PC-3 (cell line): ENCODE results near the gene FOXL1. TPM values are rescaled to one million over a fixed set of nuclear protein-coding genes. Genes with fewer than 3 reads are reported as not detected.

ENCODE experiments used
- ATAC-seq: fragments of 200-7000 bp; cut with Tn5 transposase; 2 replicates; pipeline ENCODE4 v1.9.1; 2020; ENCODE audit warnings: mild to moderate bottlenecking, moderate library complexity
- BruUV-seq: library from RNA; stranded (reverse); fragments of 400-500 nt; replicated peaks from 2 replicates; lab custom pipeline; 2021; lab: Mats Ljungman, UMichigan
- CTCF ChIA-PET: fragments of 300-600 bp; sonication (Branson Sonifier 250); formaldehyde crosslinking; loops from one replicate; lab custom pipeline; 2022; ENCODE audit warnings: antibody characterized with exemption; lab: Charles Lee
- POLR2A ChIA-PET: fragments of 300-600 bp; sonication (Branson Sonifier 250); formaldehyde crosslinking; loops from one replicate; lab custom pipeline; 2022; ENCODE audit warnings: antibody characterized with exemption; ENCODE audit not compliant: unreplicated experiment; lab: Charles Lee
- DNase-seq: peaks from one replicate; pipeline ENCODE4 v3.0.0-alpha.2; 2015
- H2AFZ ChIP-seq: fragments of 300-600 bp; sonication (generic); 2 replicates; pipeline ENCODE4 v1.6.0; 2016; ENCODE audit warnings: antibody characterized with exemption, low read length
- H3F3A ChIP-seq: fragments of 300-600 bp; sonication (generic); one replicate; pipeline ENCODE4 v1.6.0; 2017; ENCODE audit warnings: antibody characterized with exemption, low read length, control low read depth, mild to moderate bottlenecking; ENCODE audit not compliant: unreplicated experiment
- H3K27ac ChIP-seq: fragments of 300-600 bp; sonication (generic); 2 replicates; pipeline ENCODE4 v1.5.1; 2016; ENCODE audit warnings: mild to moderate bottlenecking, low read length
- H3K27me3 ChIP-seq: fragments of 300-600 bp; sonication (generic); 2 replicates; pipeline ENCODE4 v1.6.1; 2016; ENCODE audit warnings: low read length, mixed read lengths
- H3K36me3 ChIP-seq: fragments of 300-600 bp; sonication (generic); 2 replicates; pipeline ENCODE4 v1.6.1; 2016; ENCODE audit warnings: low read depth, mixed run types, low read length, mixed read lengths
- H3K4me1 ChIP-seq: fragments of 300-600 bp; sonication (generic); 2 replicates; pipeline ENCODE4 v1.5.1; 2016; ENCODE audit warnings: low read length; ENCODE audit not compliant: insufficient read depth
- H3K4me2 ChIP-seq: fragments of 300-600 bp; sonication (generic); 2 replicates; pipeline ENCODE4 v1.6.0; 2016; ENCODE audit warnings: low read length
- H3K4me3 ChIP-seq: fragments of 300-600 bp; sonication (generic); 2 replicates; pipeline ENCODE4 v1.5.1; 2016; ENCODE audit warnings: mild to moderate bottlenecking, low read length, mixed read lengths
- H3K79me2 ChIP-seq: fragments of 300-600 bp; sonication (generic); 2 replicates; pipeline ENCODE4 v1.6.1; 2017; ENCODE audit warnings: low read length, mixed read lengths
- H3K9ac ChIP-seq: fragments of 300-600 bp; sonication (generic); 2 replicates; pipeline ENCODE4 v1.6.0; 2016; ENCODE audit warnings: mild to moderate bottlenecking, low read length
- H3K9me2 ChIP-seq: fragments of 300-600 bp; sonication (generic); replicated peaks from 2 replicates; pipeline ENCODE4 v1.6.1; 2016; ENCODE audit warnings: mixed run types, low read length, mixed read lengths
- H3K9me3 ChIP-seq: fragments of 300-600 bp; sonication (generic); 2 replicates; pipeline ENCODE4 v1.6.1; 2016; ENCODE audit warnings: low read length, mixed read lengths
- H4K20me1 ChIP-seq: fragments of 300-600 bp; sonication (generic); 2 replicates; pipeline ENCODE4 v1.6.1; 2016; ENCODE audit warnings: low read length, mixed read lengths
- EZH2 ChIP-seq: fragments of 300-600 bp; sonication (generic); IDR thresholded peaks from one replicate; pipeline ENCODE4 v1.6.1; 2017; ENCODE audit warnings: antibody characterized with exemption, mild to moderate bottlenecking, low read length; ENCODE audit not compliant: unreplicated experiment
- EZH2phosphoT487 ChIP-seq: fragments of 300-600 bp; sonication (generic); IDR thresholded peaks from 2 replicates; pipeline ENCODE4 v1.6.1; 2018; ENCODE audit warnings: mild to moderate bottlenecking, antibody characterized with exemption, low read length, borderline replicate concordance
- intact Hi-C: fragments of 100-400 bp; cut with micrococcal nuclease; formaldehyde crosslinking; loops from 2 replicates; pipeline ENCODE4 v1.9.0; 2023
- total RNA-seq: library from RNA; depleted of rRNA; stranded (reverse); fragments of >200 nt; gene quantifications from 2 replicates; pipeline ENCODE4 v1.2.3, GENCODE V29; 2014
- TF ChIP-seq, protein P1 (sequence below): fragments of 300-600 bp; sonication (generic); conservative IDR thresholded peaks from 2 replicates; pipeline ENCODE4 v1.5.1; 2017; ENCODE audit warnings: antibody characterized with exemption, low read depth, mild to moderate bottlenecking, low read length

FOXL1 gene
- total RNA-seq, 1 experiment from 2014 or later: 8.1 TPM

DNA sequence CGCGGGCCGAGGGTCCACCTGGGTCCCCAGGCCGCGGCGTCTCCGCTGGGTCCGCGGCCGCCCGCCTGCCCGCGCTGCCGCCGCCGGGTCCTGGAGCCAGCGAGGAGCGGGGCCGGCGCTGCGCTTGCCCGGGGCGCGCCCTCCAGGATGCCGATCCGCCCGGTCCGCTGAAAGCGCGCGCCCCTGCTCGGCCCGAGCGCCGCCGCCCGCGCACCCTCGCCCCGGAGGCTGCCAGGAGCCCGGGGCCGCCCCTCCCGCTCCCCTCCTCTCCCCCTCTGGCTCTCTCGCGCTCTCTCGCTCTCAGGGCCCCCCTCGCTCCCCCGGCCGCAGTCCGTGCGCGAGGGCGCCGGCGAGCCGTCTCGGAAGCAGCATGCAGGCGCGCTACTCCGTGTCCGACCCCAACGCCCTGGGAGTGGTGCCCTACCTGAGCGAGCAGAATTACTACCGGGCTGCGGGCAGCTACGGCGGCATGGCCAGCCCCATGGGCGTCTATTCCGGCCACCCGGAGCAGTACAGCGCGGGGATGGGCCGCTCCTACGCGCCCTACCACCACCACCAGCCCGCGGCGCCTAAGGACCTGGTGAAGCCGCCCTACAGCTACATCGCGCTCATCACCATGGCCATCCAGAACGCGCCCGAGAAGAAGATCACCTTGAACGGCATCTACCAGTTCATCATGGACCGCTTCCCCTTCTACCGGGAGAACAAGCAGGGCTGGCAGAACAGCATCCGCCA lies 11.2 kb upstream of the FOXL1 start:
- no TSS peak for BruUV-seq
- Histone ChIP-seq H3K4me1 (peaks cover 15% of the 10 kb centered on the region), H3F3A (no peaks in the 10 kb centered on the region), H3K27me3 (no peaks in the 10 kb centered on the region), H3K4me2 (no peak overlapping the region), H3K36me3 (no peaks in the 10 kb centered on the region), H3K79me2 (no peaks in the 10 kb centered on the region), H3K27ac (no peak overlapping the region), H4K20me1 (no peaks in the 10 kb centered on the region), H3K9me3 (no peaks in the 10 kb centered on the region), H3K9ac (no peak overlapping the region), H3K4me3 (no peak overlapping the region), H3K9me2 (no peaks in the 10 kb centered on the region), H2AFZ (no peak overlapping the region)
- TF ChIP-seq EZH2phosphoT487: no peak
- no peak for TF ChIP-seq EZH2
- TF ChIP-seq, protein P1, sequence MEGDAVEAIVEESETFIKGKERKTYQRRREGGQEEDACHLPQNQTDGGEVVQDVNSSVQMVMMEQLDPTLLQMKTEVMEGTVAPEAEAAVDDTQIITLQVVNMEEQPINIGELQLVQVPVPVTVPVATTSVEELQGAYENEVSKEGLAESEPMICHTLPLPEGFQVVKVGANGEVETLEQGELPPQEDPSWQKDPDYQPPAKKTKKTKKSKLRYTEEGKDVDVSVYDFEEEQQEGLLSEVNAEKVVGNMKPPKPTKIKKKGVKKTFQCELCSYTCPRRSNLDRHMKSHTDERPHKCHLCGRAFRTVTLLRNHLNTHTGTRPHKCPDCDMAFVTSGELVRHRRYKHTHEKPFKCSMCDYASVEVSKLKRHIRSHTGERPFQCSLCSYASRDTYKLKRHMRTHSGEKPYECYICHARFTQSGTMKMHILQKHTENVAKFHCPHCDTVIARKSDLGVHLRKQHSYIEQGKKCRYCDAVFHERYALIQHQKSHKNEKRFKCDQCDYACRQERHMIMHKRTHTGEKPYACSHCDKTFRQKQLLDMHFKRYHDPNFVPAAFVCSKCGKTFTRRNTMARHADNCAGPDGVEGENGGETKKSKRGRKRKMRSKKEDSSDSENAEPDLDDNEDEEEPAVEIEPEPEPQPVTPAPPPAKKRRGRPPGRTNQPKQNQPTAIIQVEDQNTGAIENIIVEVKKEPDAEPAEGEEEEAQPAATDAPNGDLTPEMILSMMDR: no peak
- intact Hi-C loops: no loop called here
- CTCF ChIA-PET: no interaction called here
- POLR2A ChIA-PET: no interaction called here
- no peak for ATAC-seq
- no peak for DNase-seq

GRCh38 chr16:86567701-86568581 lies 10.4 kb upstream of the FOXL1 start:
- Histone ChIP-seq H3K4me2 (no peak overlapping the region), H2AFZ (no peak overlapping the region), H3F3A (no peaks in the 10 kb centered on the region), H3K9ac (no peak overlapping the region), H3K36me3 (no peaks in the 10 kb centered on the region), H3K27me3 (no peaks in the 10 kb centered on the region), H4K20me1 (no peaks in the 10 kb centered on the region), H3K27ac (no peak overlapping the region), H3K4me3 (no peak overlapping the region), H3K9me2 (no peaks in the 10 kb centered on the region), H3K79me2 (no peaks in the 10 kb centered on the region), H3K9me3 (no peaks in the 10 kb centered on the region), H3K4me1 (peaks cover 15% of the 10 kb centered on the region)
- ATAC-seq: no peak
- POLR2A ChIA-PET: no interaction called here
- TF ChIP-seq, protein P1: no peak
- no peak for DNase-seq
- CTCF ChIA-PET: no interaction called here
- BruUV-seq: no TSS peak
- intact Hi-C loops: no loop called here
